HCT116 (cell line): ENCODE measurements around the gene C1orf94.
A peak's percentile ranks its signal among the peaks of the same experiment; 100 is the strongest.

Experiments
- CTCF ChIP-seq, 3 experiments: fragments of 200-600 bp in 1 of 3; sonication (generic) in 1 of 3; IDR thresholded peaks in 2 of 3; conservative IDR thresholded peaks in 1 of 3; 2 replicates each; pipeline ENCODE4 v1.5.1; 2012 to 2017; ENCODE audit warnings: low read depth in 2 of 3, low read length in 2 of 3, antibody characterized with exemption in 1 of 3, borderline replicate concordance in 1 of 3, control low read depth in 1 of 3, mild to moderate bottlenecking in 1 of 3, mixed read lengths in 1 of 3, mixed run types in 1 of 3, moderate library complexity in 1 of 3; ENCODE audit not compliant: insufficient read depth in 1 of 3
- POLR2AphosphoS5 ChIP-seq: IDR thresholded peaks from 2 replicates; pipeline ENCODE4 v1.6.1; 2011; ENCODE audit warnings: mild to moderate bottlenecking, low read depth, low read length, moderate library complexity
- ZNF274 ChIP-seq: fragments of 200-500 bp; sonication (Bioruptor generic); IDR thresholded peaks from 2 replicates; pipeline ENCODE4 v1.6.1; 2014; ENCODE audit warnings: mild to moderate bottlenecking, low read depth, low read length, inconsistent platforms

DNA sequence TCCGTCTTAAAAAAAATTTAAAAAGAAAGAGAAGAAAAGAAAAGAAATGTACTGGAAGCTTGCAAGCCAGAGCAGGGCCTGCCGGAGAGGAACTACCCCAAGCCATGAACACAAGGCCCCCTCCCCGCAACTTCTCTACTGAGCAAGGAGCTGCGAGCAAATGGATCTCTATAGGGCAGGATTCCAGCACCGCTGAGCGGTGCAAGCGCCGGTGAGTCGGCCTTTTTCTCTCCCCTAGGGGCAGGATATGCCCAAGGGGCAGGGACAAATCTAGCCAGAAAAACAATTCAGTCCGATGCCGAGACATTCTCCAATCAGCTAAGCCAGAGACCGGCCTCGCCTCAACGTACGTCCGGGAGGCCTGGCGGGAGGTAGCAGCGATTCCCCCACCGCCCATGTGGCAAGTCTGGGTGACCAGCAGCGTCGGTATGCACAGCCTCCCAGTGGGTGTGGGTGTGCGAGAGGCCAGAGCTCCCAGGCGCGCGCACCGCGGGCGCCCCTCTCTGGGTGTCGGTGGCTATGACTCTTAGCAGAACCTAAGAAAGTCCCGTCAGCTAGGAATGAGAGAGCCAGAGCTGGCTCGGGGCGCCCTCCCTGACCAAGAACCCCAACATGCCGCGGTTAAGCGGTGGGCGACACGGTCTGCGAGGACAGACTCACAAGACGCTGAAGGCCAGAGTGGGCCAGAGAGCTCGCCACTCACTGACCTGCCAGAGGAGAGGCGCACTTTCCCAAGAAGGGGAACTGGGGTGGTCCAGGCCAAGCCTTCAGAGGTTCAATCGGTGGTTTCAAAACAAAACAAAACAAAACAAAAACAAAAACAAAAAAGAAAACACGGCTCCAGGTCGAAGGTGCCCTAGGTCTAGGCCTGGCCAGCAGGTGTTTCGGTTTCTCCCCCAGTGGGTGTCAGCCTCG, 13.6 kb upstream of the C1orf94 start:
- peak; percentile 56 to 64 (median 61) for TF ChIP-seq CTCF (IDR thresholded peaks at IDR 0.05 in 2 of 3, conservative IDR thresholded peaks at IDR 0.05 in 1 of 3; ENCODE audit: borderline replicate concordance in 1 of 3, insufficient read depth in 1 of 3, low read depth in 2 of 3, low read length in 2 of 3)
- TF ChIP-seq ZNF274 = no peak
- TF ChIP-seq POLR2AphosphoS5 = no peak
